ENCODE results near the gene RGL2. TPM values are rescaled to one million over a fixed set of nuclear protein-coding genes. Genes with fewer than 3 reads are reported as not detected.

RGL2 gene
- total and polyA plus RNA-seq, 2 of the 13 experiments (the other 11 are each of a cell fraction or from before 2014, with no cell fraction given) = 22.9 to 47.4 TPM

GRCh38 chr6:33248932-33249731, 49.6 kb downstream of the RGL2 start (continued):
- TF ChIP-seq RFX1 (IDR thresholded peaks at IDR 0.05) (no peak), ZBTB26 (CRISPR knock-in tag; IDR thresholded peaks at IDR 0.05; ENCODE audit: borderline replicate concordance) (0 out of 2 replicates have a peak, but pooled peaks have one; percentile 65), TCF7 (IDR thresholded peaks at IDR 0.05; ENCODE audit: low read depth) (no peak), ZNF513 (CRISPR knock-in tag; conservative IDR thresholded peaks at IDR 0.05) (no peak), CENPBD1 (CRISPR knock-in tag; IDR thresholded peaks at IDR 0.05; ENCODE audit: borderline replicate concordance, low read depth) (no peak), GRHL1 (CRISPR knock-in tag; conservative IDR thresholded peaks at IDR 0.05) (no peak), HDAC6 (IDR thresholded peaks at IDR 0.05; ENCODE audit: low read depth, low read length) (no peak), ZNF343 (CRISPR knock-in tag; IDR thresholded peaks at IDR 0.05) (peak; percentile 70; the same call in 1 of the 2 replicates), ARNT2 (CRISPR knock-in tag; IDR thresholded peaks at IDR 0.05; ENCODE audit: low read depth) (peak; percentile 84; the same call in 1 of the 2 replicates), AFF4 (CRISPR knock-in tag; IDR thresholded peaks at IDR 0.05) (no peak), ZC3H13 (CRISPR knock-in tag; IDR thresholded peaks at IDR 0.05) (peak; percentile 84; the same call in 1 of the 2 replicates), AHDC1 (CRISPR knock-in tag; IDR thresholded peaks at IDR 0.05; ENCODE audit: borderline replicate concordance) (no peak; the same call in 1 of the 2 replicates), NR1H2 (CRISPR knock-in tag; IDR thresholded peaks at IDR 0.05; ENCODE audit: borderline replicate concordance, low read depth) (no peak)

Data from HepG2 (cell line).